Gastrocnemius medialis (tissue), 4 donors: ENCODE results near the gene ZFYVE28.

Experiments
- POLR2A ChIP-seq, 2 donors: fragments of 450-650 bp; IDR thresholded peaks; one replicate each; pipeline ENCODE4 v1.6.1; 2017; ENCODE audit warnings: antibody characterized with exemption in 2 of 2, mild to moderate bottlenecking in 2 of 2, moderate library complexity in 2 of 2
- TF ChIP-seq, protein P1 (sequence below), 5 experiments: fragments of 450-650 bp in 3 of 5; fragments of 200-600 bp in 2 of 5; sonication (generic) in 2 of 5; IDR thresholded peaks in 4 of 5; conservative IDR thresholded peaks in 1 of 5; 1 replicate in 4 of 5; 2 replicates in 1 of 5; pipeline ENCODE4 v1.5.1; 2016 to 2019; ENCODE audit warnings: antibody characterized with exemption in 5 of 5, mild to moderate bottlenecking in 3 of 5, moderate library complexity in 3 of 5

DNA sequence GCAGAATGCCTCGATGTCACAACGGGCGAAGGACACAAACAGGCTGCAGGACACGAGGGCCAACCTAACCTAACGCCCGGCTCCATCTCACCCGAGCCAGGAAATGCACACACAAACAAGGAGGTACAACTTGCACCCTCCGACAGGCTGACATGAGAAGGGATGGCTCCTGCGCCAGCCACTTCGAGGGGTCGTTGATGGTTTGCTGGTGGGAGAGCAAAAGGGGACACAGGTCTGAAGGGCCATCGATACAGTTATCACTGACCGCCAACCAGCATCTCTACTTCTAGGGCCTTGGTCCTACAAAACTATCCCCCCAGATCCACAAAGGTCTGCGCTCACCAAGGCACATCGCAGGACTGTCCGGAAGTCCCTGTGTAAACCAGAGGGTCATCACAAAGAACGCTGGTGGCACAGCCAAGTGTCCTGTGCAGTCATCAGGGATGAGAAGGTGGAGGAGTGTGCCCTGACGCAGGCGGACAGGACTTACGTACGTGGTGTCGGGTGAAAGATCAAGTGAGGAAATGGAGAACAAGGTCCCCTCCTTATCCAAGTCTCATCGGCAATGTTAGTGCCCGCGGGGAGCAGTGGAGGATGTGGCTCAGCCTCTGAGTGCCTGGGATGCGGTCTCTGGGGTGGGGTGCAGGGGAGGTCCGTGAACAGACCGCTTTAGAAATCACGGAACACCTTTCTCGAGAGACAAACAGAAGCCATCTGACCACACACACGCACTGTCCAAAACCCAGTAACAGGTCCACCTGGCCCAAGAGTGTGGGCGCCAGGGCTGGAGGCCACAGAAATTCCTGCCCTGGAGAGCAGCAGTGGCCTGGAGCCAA is 163.6 kb downstream of the ZFYVE28 start:
- TF ChIP-seq, protein P1, sequence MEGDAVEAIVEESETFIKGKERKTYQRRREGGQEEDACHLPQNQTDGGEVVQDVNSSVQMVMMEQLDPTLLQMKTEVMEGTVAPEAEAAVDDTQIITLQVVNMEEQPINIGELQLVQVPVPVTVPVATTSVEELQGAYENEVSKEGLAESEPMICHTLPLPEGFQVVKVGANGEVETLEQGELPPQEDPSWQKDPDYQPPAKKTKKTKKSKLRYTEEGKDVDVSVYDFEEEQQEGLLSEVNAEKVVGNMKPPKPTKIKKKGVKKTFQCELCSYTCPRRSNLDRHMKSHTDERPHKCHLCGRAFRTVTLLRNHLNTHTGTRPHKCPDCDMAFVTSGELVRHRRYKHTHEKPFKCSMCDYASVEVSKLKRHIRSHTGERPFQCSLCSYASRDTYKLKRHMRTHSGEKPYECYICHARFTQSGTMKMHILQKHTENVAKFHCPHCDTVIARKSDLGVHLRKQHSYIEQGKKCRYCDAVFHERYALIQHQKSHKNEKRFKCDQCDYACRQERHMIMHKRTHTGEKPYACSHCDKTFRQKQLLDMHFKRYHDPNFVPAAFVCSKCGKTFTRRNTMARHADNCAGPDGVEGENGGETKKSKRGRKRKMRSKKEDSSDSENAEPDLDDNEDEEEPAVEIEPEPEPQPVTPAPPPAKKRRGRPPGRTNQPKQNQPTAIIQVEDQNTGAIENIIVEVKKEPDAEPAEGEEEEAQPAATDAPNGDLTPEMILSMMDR (IDR thresholded peaks at IDR 0.05 in 4 of 5, conservative IDR thresholded peaks at IDR 0.05 in 1 of 5), result no peak
- TF ChIP-seq POLR2A (IDR thresholded peaks at IDR 0.05), result no peak
